Cortex of kidney (tissue), 1 donor: ENCODE results near the gene MARCKSL1.

Source experiments
- DNase-seq: peaks from one replicate; lab custom pipeline; 2025; lab: John Stamatoyannopoulos, UW

MARCKSL1 gene

GRCh38 chr1:32352831-32353383 lies 16.9 kb upstream of the MARCKSL1 start:
- DNase-seq, result no peak

DNA sequence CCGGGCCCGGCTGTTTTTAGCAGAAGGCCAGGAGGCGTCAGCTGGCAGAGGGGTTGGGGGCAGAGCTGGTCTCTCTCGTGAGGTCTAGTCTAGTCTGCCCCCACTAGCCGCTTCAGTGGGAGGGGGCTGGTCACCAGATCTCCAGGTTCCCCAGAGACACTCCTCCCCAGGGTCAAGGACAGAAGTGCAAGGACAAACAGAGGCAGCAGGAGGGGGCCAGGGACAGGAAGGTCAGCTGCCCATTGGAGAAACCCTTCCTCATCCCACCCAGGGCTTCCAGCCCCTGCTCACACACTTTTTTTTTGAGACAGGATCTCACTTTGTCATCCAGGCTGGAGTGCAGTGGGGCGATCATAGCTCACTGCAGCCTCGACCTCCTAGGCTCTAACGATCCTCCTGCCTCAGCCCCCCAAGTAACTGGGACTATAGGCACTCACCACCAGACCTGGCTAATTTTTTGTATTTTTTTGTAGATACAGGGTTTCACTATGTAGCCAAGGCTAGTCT lies 16.3 kb upstream of the MARCKSL1 start:
- no peak for DNase-seq

GRCh38 chr1:32351399-32352238 lies 15.6 kb upstream of the MARCKSL1 start:
- no peak for DNase-seq

GRCh38 chr1:32350785-32351398 lies 14.9 kb upstream of the MARCKSL1 start:
- DNase-seq, result no peak

DNA sequence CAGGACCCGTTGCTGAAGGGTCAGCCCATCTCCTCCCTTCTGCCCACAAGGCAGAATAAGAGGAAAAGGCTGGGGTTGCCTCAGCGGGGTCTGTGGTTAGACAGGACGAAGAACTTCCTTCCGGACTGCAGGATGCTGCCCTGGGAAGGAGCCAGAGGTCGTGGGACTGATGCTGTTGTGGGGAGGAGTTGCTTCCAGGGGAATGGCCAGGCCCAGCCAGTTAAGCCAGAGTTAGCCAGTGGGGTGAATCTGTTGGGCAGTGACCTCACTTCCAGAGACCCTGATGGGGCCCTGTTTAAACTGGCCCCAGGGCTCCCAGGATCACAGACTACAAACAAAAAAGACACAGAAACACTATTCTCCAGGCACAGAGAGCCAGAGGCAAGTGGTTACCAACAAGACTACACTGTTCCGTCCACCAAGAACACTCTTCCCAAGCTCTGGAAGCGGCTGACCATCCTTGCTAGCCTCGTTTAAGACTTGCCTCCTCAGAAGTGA lies 13.2 kb upstream of the MARCKSL1 start:
- DNase-seq, result no peak

GRCh38 chr1:32346532-32347157 lies 10.6 kb upstream of the MARCKSL1 start:
- DNase-seq, result no peak

DNA sequence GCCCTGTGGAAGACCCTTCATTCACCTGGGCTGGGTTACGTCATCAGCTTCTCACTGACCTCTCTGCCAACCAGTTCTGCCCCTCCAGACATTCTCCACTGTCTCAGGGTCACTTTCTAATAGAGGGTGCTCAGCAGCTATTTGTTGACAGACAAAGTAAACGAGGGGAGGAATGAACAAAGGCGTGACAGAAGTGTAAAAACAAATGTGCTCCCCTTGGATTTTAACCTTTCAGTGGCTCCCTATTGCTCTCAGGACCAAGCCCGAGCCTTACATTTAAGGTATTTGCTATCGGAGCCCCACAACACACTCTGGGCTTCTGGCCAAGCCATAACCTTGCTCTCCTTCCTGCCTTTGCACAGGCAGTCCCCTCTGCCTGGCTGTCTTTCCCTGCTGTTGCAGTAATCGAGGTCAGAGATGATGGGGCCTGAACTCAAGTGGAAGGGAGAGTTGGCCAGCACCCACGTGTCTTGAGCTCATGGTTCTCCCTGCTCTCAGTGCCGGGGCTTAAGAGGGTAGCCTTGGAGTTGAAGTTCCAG lies 9.3 kb upstream of the MARCKSL1 start:
- no peak for DNase-seq

GRCh38 chr1:32342704-32343103 lies 6.7 kb upstream of the MARCKSL1 start:
- DNase-seq, result no peak

DNA sequence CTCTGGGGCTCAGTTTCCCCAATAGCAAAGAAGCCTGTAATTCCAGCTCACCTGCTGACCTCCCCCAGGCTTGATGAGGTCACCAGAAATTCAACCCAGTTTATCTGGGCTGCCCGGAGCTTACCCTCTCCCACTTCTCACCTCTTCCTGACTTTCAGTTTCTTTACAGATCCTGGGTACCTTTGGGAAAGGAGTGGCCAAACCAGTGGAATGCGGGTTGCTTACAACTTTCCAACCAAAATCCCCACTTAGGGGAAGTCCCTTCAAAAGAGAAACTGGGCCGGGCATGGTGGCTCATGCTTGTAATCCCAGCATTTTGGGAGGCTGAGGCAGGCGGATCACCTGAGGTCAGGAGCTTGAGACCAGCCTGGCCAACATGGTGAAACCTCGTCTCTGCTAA lies 5.9 kb upstream of the MARCKSL1 start:
- DNase-seq, result no peak

DNA sequence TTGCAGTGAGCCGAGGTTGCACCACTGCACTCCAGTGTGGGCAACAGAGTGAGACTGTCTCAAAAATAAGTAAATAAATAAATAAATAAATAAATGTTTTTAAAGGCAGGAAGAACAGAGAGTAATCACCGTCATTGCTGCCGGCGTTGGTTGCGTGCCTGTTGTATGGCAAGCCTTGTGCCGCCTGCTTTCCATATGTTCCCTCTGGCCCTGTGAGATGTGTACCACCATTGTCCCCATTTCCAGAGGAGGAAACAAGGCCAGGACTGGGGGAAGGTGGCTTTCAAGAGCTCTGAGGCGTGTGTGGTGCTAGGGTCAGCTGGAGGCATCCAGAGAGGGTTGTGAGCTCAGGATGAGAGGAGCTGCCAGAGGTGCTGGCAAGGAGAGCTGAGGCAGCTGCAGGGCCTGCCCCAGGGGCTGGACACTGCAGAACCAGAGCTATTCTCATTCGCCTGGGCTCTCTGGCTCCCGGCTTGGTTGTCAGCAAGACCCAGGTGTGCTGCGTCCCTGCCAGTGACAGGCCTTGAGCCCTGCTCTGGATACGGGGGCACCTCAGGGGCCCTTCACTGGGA lies 5.2 kb upstream of the MARCKSL1 start:
- no peak for DNase-seq

DNA sequence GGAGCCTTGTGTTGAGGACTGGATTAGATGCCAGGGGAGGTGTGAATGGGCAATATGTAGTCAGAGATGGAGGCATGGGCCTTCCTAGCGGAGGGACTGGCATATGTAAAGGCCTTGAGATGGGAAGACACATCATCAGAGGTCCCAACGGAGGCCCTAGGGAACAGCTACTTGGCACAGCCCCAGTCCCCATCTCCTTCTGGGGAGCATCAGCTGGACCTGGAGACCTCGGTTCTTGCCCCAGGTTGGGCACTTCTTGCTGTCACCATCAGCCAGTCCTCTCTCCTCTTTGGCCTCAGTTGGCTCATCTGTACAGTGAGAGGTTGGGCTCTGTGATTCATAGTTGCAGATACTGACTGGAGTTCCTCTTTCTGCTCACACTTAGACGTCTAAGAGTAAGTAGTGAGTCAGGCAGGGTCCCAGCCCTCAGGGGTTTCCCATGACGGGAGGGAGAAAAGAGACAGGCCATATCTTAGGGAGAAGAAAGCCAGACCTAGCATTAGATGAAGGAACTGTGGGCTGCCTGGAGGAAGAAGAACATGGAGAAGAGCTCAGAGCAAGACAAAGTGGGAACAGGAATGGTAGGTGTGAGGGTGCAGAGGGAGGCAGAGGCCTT lies 3.4 kb upstream of the MARCKSL1 start:
- DNase-seq, result no peak

DNA sequence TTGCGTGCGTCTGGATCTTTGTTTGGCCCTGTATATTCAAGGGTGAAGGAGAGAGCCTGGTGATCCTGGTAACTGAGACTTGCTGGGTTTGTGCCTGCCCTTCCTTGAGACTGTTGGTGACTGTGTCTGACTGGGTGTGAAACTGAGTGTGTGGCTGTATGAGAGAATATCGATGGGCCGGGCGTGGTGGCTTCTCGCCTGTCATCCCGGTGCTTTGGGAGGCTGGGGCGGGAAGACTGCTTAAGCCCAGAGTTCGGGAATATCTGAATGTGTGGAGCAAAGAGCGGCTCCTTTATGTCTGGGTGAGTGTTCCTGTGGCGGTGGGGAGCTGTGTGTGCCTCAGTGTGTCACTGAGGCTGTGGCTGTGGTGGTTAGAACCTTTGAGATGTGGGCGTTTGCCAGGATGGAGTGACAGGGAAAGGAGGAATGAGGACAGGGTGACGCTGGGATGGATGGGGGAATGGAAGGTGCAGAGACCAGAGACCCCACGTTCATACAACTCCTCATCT lies 2.7 kb upstream of the MARCKSL1 start:
- DNase-seq, result no peak

- no peak for DNase-seq
Measured at GRCh38 chr1:32337855-32338636, 2.0 kb upstream of the MARCKSL1 start.

- DNase-seq, result no peak
Measured at GRCh38 chr1:32336963-32337675, 1.1 kb upstream of the MARCKSL1 start.

DNA sequence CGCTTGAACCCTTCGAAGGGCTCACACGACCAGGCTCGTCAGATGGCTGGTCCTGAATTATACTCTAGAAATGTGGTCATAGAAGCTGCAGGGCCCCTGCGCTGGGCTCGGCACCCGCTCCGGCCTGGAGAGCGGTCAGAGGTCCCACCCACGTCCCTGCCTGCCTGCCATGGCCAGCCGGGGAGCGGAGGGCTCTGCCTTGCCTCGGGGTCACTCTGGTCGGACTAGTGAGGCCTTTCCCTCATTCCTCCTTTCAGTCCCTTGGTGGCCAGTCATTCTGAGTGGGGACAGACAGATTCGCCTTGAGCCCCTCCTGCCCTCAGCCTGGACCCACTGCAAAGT lies 529 bp upstream of the MARCKSL1 start:
- no peak for DNase-seq

DNA sequence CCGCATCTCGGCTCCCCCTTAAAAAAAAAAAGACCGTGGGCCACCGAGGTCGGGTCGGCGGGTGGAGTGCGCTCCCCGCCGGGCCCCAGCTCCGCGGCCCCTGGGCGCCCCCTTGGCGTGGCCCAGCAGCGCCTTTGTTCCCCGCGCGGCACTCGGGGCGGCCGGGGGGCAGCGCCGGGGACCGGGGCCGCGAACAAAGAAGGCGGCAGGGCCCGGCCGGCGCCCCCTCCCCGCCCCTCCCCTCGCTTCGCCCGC lies 571 bp downstream of the MARCKSL1 start:
- no peak for DNase-seq

DNA sequence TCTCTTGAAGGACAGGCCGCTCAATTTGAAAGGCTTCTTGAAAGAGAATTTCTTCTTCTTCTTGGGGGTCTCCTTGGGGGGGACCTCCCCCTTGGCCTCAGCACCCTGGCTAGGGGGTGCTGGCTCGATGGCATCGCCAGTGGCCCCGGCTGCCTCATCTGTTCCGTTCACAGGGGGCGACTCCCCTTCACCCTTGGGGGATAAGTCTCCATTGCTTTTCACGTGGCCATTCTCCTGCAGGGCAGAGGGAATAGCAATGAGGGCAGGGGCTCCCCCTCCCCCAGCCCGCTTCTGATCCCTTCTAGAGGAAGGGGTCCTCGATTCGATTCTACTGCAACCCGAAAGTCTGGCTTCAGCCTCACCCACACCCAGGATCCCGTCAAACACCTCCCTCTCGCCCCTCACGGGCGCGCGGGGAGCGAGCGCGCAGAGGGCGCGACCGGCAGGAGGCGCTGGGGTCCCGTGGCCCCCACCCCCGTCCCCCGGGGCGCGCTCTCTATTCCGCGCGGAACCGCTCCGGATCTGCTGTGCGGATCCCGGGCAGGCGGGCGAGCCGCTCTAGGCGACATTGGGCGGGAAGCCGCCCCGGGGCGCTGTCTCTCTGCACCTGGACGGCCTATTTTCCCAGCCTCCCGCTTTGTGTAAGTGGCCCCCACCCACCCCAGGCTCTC lies 1.0 kb downstream of the MARCKSL1 start:
- DNase-seq, result no peak

DNA sequence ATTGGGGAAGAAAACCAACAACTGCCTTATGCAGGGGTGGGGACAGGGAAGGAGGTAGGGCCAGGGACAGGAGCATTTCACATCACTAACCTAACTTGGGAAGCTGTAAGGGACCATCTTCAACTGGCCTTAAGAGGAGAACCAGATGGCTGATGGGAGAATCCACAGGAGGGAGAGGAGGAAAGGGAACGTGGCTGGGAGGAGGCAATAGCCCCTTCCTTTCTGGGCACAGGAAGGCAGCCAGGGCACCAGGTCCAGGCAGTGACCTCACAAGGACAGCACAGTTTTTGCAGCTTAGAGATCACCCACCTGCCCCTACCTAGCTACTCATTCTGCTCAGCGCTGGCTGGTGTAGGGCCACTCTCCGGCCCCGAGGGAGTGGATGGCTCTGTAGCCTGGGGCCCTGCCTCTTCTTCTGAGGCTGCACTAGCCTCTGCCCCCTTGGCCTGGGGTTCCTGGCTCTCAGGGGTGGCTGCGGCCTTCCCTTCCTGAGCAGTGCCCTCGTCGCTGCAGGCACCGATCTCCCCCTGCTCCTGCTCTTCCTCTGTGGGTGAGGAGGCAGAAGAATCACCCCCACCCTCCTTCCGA lies 1.7 kb downstream of the MARCKSL1 start:
- DNase-seq, result no peak
